HG03521 (cell line): ENCODE results near the gene KCNN2.

Experiments used
- ATAC-seq: cut with Tn5 transposase; IDR thresholded peaks from one replicate; pipeline ENCODE4 v1.9.1; 2021; ENCODE audit warnings: mild to moderate bottlenecking, moderate library complexity; ENCODE audit not compliant: unreplicated experiment

The KCNN2 gene

DNA sequence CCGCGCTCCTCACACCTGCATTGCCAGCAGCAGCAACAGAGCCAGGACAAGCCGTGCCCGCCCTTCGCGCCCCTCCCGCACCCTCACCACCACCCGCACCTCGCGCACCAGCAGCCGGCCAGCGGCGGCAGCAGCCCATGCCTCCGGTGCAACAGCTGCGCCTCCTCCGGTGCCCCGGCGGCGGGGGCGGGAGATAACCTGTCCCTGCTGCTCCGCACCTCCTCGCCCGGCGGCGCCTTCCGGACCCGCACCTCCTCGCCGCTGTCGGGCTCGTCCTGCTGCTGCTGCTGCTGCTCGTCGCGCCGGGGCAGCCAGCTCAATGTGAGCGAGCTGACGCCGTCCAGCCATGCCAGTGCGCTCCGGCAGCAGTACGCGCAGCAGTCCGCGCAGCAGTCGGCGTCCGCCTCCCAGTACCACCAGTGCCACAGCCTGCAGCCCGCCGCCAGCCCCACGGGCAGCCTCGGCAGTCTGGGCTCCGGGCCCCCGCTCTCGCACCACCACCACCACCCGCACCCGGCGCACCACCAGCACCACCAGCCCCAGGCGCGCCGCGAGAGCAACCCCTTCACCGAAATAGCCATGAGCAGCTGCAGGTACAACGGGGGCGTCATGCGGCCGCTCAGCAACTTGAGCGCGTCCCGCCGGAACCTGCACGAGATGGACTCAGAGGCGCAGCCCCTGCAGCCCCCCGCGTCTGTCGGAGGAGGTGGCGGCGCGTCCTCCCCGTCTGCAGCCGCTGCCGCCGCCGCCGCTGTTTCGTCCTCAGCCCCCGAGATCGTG is 517 bp downstream of the KCNN2 start:
- ATAC-seq = no peak

GRCh38 chr5:114362977-114363761 is 1.3 kb downstream of the KCNN2 start:
- ATAC-seq = no peak

GRCh38 chr5:114363837-114364236 is 2.0 kb downstream of the KCNN2 start:
- no peak for ATAC-seq

GRCh38 chr5:114367029-114367428 is 5.2 kb downstream of the KCNN2 start:
- no peak for ATAC-seq

- no peak for ATAC-seq
Observed at GRCh38 chr5:114369680-114370417, 8.0 kb downstream of the KCNN2 start.

- no peak for ATAC-seq
Observed at GRCh38 chr5:114377050-114377844, 15.4 kb downstream of the KCNN2 start.

DNA sequence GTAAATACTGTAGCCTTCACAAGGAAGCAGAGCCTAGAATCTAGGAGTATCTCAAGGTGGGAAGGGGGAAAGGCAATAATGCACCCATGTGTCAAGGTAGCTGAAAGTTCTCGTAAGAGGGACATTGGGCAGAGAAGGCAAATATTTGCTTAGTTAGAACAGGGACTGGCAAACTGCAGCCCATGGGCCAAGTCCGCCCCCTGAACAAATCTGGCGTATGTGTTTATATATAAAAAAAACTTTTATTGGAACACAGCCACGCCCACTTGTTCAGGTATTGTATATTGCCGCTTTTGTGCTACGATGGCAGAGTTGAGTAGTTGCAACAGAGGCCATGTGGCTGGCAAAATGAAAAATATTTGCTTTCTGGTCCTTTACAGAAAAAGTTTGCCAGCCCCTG is 16.1 kb downstream of the KCNN2 start:
- ATAC-seq = no peak

DNA sequence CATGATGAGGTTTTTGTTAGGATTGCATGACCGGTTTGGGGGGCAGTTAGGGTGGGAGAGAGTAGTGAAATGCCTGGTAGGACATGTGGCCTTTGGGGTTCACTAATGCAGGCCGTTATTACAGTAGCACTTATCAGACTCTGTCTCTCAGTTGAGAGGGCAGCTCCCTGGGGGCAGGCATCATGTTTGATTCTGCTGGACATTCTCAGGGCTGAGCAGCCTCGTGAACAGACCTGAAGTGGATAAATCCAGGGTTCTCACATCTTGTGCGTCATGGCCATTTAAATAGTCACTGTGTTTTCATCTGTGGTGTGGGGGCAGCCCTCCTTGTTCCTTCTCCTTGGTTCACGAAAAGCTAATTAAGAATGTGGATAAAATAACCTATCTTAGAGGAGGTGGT is 18.9 kb downstream of the KCNN2 start:
- ATAC-seq = no peak

- ATAC-seq = no peak
Observed at GRCh38 chr5:114387433-114387832, 25.6 kb downstream of the KCNN2 start.

GRCh38 chr5:114390431-114390830 is 28.6 kb downstream of the KCNN2 start:
- ATAC-seq = no peak

GRCh38 chr5:114391321-114391720 is 29.5 kb downstream of the KCNN2 start:
- ATAC-seq = no peak

DNA sequence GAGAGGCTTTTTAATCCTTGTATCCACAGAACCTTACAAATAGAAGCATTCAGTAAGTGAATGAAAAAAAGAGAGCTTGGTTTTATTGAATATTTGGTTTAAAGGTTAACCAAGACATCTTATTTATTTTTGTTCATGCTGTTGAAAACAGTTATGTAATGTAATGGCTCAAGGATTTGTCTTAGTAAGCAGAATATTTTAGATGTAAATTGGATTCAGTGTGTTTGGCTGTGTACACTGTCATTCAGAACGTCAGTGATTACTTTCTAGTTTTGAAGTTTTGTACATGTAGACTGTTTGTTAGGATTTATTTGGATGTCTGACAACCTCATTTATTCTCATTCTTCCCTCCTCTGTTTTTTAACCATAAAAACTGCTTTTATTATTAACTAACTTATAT is 31.3 kb downstream of the KCNN2 start:
- ATAC-seq = no peak

GRCh38 chr5:114402206-114402605 is 40.3 kb downstream of the KCNN2 start:
- no peak for ATAC-seq

DNA sequence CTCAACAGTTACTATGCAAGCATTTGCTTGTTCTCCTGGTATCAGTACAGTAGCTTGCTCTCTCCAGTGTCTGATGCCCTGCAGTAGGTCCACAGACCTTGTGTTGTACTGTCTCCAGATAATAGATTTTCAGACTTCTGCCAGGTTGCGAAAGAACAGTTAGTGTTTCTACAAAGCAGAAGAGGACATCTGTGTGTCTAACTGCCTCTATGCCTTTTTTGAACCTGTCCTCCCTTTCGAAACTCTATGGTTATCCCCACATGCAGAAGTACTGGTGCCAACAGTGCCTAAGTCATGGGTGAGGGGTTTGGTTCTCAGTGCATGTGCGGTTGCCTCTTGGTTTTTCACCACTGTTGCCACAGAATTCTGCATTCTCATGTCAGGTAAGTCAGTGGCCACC is 45.9 kb downstream of the KCNN2 start:
- ATAC-seq = no peak

GRCh38 chr5:114408847-114409246 is 47.0 kb downstream of the KCNN2 start:
- no peak for ATAC-seq

DNA sequence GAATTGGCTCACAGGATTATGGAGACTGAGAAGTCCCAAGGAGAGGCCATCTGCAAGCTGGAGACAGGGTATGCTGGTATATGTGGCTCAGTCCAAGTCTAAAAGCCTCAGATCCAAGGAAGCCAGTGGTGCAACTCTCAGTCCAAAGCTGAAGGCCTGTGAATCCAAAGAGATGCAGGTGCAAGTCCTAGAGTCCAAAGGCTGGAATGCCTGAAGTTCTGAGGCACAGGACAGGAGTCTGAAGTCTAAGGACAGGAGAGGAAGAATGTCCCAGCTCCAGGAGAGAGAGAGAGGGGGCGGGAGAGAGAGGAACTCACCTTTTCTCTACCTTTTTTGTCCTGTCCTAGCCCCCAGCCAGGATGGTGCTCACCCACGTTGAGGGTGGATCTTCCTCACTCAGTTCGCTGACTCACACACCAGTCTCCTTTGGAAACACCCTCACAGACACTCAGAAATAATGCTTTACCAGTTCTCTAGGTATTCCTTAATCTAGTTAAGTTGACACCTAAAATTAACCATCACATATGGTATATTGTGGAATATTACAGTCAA is 49.6 kb downstream of the KCNN2 start:
- no peak for ATAC-seq

DNA sequence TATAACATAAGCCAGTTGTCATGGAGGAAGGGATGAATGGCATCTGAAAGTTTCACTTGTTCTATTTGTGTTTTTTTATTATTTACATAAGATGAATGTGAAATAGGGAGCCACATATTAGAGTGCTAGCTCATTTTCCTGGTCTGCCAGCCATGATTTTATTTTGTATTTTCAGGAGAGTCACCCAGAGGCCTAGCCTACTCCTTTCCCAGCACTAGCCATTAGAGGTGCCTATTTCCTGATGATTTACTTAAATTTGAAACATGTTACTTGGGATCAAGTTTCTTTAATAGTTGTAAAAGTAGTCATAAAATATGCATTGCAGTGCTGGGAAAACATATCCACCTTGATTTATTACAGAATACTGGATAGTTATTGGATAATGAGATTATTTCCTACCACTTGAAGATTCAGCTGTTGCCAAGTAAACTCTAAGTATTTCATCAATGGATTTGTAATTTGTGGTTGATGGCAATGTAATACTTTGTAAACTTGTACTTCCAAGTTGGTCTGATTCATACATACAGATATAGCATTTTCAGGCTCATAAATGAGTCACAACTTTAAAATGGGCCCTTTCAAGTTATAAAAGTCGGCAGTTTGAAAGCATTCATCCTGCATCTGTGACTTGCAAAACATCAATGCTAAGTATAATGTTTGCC is 50.8 kb downstream of the KCNN2 start:
- no peak for ATAC-seq

GRCh38 chr5:114415760-114416159 is 53.9 kb downstream of the KCNN2 start:
- no peak for ATAC-seq

GRCh38 chr5:114416254-114416653 is 54.4 kb downstream of the KCNN2 start:
- no peak for ATAC-seq

DNA sequence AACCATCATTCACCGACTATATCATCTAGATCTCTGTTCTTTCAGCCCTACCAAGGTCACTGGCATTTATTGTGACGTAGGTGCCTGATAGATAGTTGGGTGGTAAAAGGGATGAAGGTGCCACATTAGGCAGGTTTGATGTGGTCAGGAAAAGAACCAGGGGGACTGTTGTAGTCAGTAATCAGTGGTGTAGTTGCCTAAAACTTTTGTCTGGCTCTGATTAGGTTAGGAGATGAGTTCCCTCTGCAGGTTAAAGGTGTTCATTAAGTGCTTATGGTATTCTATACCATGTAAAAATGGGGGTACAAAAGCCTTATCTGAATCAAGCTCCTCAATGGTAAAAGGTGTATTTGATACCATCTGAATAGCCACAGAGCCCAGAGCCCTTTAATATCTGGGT is 55.6 kb downstream of the KCNN2 start:
- ATAC-seq = no peak
